H9 (cell line): ENCODE measurements around the gene SLC24A3. TPM values are rescaled to one million over a fixed set of nuclear protein-coding genes. Genes with fewer than 3 reads are reported as not detected.

ENCODE experiments used
- DNase-seq: peaks from one replicate; pipeline ENCODE4 v3.0.0-alpha.2; 2017
- H2AFZ ChIP-seq: one replicate; pipeline ENCODE4 v1.6.1; 2013; ENCODE audit warnings: mild to moderate bottlenecking, low read length, control low read depth, moderate library complexity
- H2AK5ac ChIP-seq: 2 replicates; pipeline ENCODE4 v1.6.1; 2013; ENCODE audit warnings: low read length, control low read depth, mixed read lengths; ENCODE audit not compliant: insufficient read length
- H2BK120ac ChIP-seq: one replicate; pipeline ENCODE4 v1.6.1; 2013; ENCODE audit warnings: low read depth, mild to moderate bottlenecking, low read length, control low read depth, inconsistent platforms; ENCODE audit not compliant: poor library complexity, severe bottlenecking
- H2BK12ac ChIP-seq: 2 replicates; pipeline ENCODE4 v1.6.1; 2013; ENCODE audit warnings: low read length, control low read depth, mixed read lengths, low read depth; ENCODE audit not compliant: insufficient read length
- H2BK15ac ChIP-seq: 2 replicates; pipeline ENCODE4 v1.6.1; 2013; ENCODE audit warnings: low read depth, low read length, control low read depth
- H2BK20ac ChIP-seq: one replicate; pipeline ENCODE4 v1.6.1; 2013; ENCODE audit warnings: low read depth, mild to moderate bottlenecking, low read length, control low read depth, inconsistent platforms; ENCODE audit not compliant: poor library complexity, severe bottlenecking
- H2BK5ac ChIP-seq: 2 replicates; pipeline ENCODE4 v1.6.1; 2013; ENCODE audit warnings: low read length, control low read depth, mixed read lengths; ENCODE audit not compliant: insufficient read length
- H3K14ac ChIP-seq: 2 replicates; pipeline ENCODE4 v1.6.1; 2013; ENCODE audit warnings: low read length, control low read depth; ENCODE audit not compliant: insufficient read depth
- H3K18ac ChIP-seq: 2 replicates; pipeline ENCODE4 v1.6.1; 2013; ENCODE audit warnings: low read depth, mild to moderate bottlenecking, mixed read lengths, low read length, control low read depth; ENCODE audit not compliant: insufficient read length
- H3K23ac ChIP-seq: 2 replicates; pipeline ENCODE4 v1.6.1; 2013; ENCODE audit warnings: low read length, control low read depth, mixed read lengths, low read depth; ENCODE audit not compliant: insufficient read length
- H3K23me2 ChIP-seq: 2 replicates; pipeline ENCODE4 v1.6.1; 2013; ENCODE audit warnings: low read depth, mild to moderate bottlenecking, mixed read lengths, low read length, control low read depth; ENCODE audit not compliant: insufficient read length, poor library complexity, severe bottlenecking
- H3K27ac ChIP-seq: 2 replicates; pipeline ENCODE4 v1.5.1; 2013; ENCODE audit warnings: low read length, control low read depth, mixed read lengths, low read depth; ENCODE audit not compliant: insufficient read length
- H3K27me3 ChIP-seq: 2 replicates; pipeline ENCODE4 v1.6.1; 2013; ENCODE audit warnings: low read length, control low read depth, inconsistent platforms; ENCODE audit not compliant: insufficient read depth
- H3K4ac ChIP-seq: 2 replicates; pipeline ENCODE4 v1.6.1; 2013; ENCODE audit warnings: low read depth, mild to moderate bottlenecking, control low read depth, inconsistent platforms, low read length, moderate library complexity
- H3K4me1 ChIP-seq: 2 replicates; pipeline ENCODE4 v1.6.1; 2013; ENCODE audit warnings: low read length, control low read depth, inconsistent platforms; ENCODE audit not compliant: insufficient read depth
- H3K4me2 ChIP-seq: 2 replicates; pipeline ENCODE4 v1.6.1; 2013; ENCODE audit warnings: low read length, control low read depth, mixed read lengths; ENCODE audit not compliant: insufficient read length, insufficient read depth
- H3K56ac ChIP-seq: 2 replicates; pipeline ENCODE4 v1.6.1; 2013; ENCODE audit warnings: low read depth, mild to moderate bottlenecking, mixed read lengths, low read length, control low read depth; ENCODE audit not compliant: insufficient read length
- H3K79me1 ChIP-seq: 2 replicates; pipeline ENCODE4 v1.6.1; 2013; ENCODE audit warnings: low read depth, mild to moderate bottlenecking, moderate library complexity, low read length, control low read depth, inconsistent platforms; ENCODE audit not compliant: insufficient read depth, poor library complexity, severe bottlenecking
- H3K79me2 ChIP-seq: 2 replicates; pipeline ENCODE4 v1.6.1; 2013; ENCODE audit warnings: low read length, control low read depth, inconsistent platforms; ENCODE audit not compliant: insufficient read depth
- H3K9ac ChIP-seq: 2 replicates; pipeline ENCODE4 v1.6.1; 2013; ENCODE audit warnings: low read length, control low read depth, mixed read lengths; ENCODE audit not compliant: insufficient read length; ENCODE audit errors: extremely low read depth
- H3K9me3 ChIP-seq: one replicate; pipeline ENCODE4 v1.6.1; 2013; ENCODE audit warnings: low read depth, low read length, inconsistent platforms; ENCODE audit not compliant: control insufficient read depth
- H3T11ph ChIP-seq: one replicate; pipeline ENCODE4 v1.6.1; 2013; ENCODE audit warnings: mild to moderate bottlenecking, low read length, control low read depth, inconsistent platforms
- H4K20me1 ChIP-seq: one replicate; pipeline ENCODE4 v1.6.1; 2013; ENCODE audit not compliant: control insufficient read depth, insufficient read length, insufficient read depth
- H4K5ac ChIP-seq: 2 replicates; pipeline ENCODE4 v1.6.1; 2013; ENCODE audit warnings: low read depth, mild to moderate bottlenecking, mixed read lengths, low read length, control low read depth; ENCODE audit not compliant: insufficient read length
- H4K8ac ChIP-seq: replicated peaks from 2 replicates; pipeline ENCODE4 v1.6.1; 2013; ENCODE audit warnings: low read length, control low read depth, mixed read lengths, low read depth; ENCODE audit not compliant: insufficient read length
- H4K91ac ChIP-seq: 2 replicates; pipeline ENCODE4 v1.6.1; 2013; ENCODE audit warnings: low read depth, mild to moderate bottlenecking, moderate library complexity, mixed read lengths, low read length, control low read depth; ENCODE audit not compliant: insufficient read length
- H3K27ac Mint-ChIP-seq, 3 experiments: 2 replicates in 2 of 3; 3 replicates in 1 of 3; pipeline ENCODE4 v1.8.0; 2020 to 2021; ENCODE audit warnings: mixed read lengths in 3 of 3, mild to moderate bottlenecking in 1 of 3, moderate library complexity in 1 of 3
- H3K27me3 Mint-ChIP-seq: 2 replicates; pipeline ENCODE4 v1.8.0; 2021; ENCODE audit warnings: low read depth, mild to moderate bottlenecking, moderate library complexity, mixed read lengths
- H3K36me3 Mint-ChIP-seq, 3 experiments: 2 replicates in 2 of 3; 3 replicates in 1 of 3; pipeline ENCODE4 v1.8.0; 2020 to 2021; ENCODE audit warnings: low read depth in 3 of 3, mixed read lengths in 3 of 3; ENCODE audit not compliant: insufficient read depth in 1 of 3
- H3K4me1 Mint-ChIP-seq, 2 experiments: 2 replicates each; pipeline ENCODE4 v1.8.0; 2020; ENCODE audit warnings: mixed read lengths in 2 of 2
- H3K4me3 Mint-ChIP-seq, 2 experiments: 2 replicates in 1 of 2; 3 replicates in 1 of 2; pipeline ENCODE4 v1.8.0; 2020 to 2021; ENCODE audit warnings: mild to moderate bottlenecking in 2 of 2, mixed read lengths in 2 of 2, moderate library complexity in 1 of 2
- H3K9me3 Mint-ChIP-seq, 2 experiments: 2 replicates in 1 of 2; 3 replicates in 1 of 2; pipeline ENCODE4 v1.8.0; 2020; ENCODE audit warnings: mild to moderate bottlenecking in 2 of 2, mixed read lengths in 2 of 2, moderate library complexity in 1 of 2
- CTCF ChIP-seq: fragments of 200-600 bp; sonication (generic); conservative IDR thresholded peaks from 3 replicates; pipeline ENCODE4 v1.8.0; 2021; ENCODE audit warnings: antibody characterized with exemption, mild to moderate bottlenecking
- WGBS: extraction: QIAGEN DNeasy Blood & Tissue Kit; methylation state at CpG from one replicate; pipeline ENCODE4 v1.1.7; 2013; ENCODE audit warnings: missing lambda C conversion rate, low lambda C conversion rate, mixed read lengths; ENCODE audit not compliant: insufficient read length; ENCODE audit errors: extremely low coverage; 5-methylcytosine and 5-hydroxymethylcytosine counted together
- total RNA-seq: library from RNA; stranded (reverse); gene quantifications from 2 replicates; pipeline ENCODE4 v1.2.1, GENCODE V29; 2021

SLC24A3 gene
- total RNA-seq, 1 experiment from 2014 or later, result 0.83 TPM

- no peak overlapping the region for H2BK5ac ChIP-seq
- H3K14ac ChIP-seq, result no peak overlapping the region
- WGBS, result no CpG with 5 or more reads among the region's 4 CpGs
- H3K27me3 ChIP-seq, result no peaks in the 10 kb centered on the region
- H2AFZ ChIP-seq, result no peak overlapping the region
- H2AK5ac ChIP-seq, result no peak overlapping the region
- H3K4ac ChIP-seq, result no peak overlapping the region
- no peak overlapping the region for H3T11ph ChIP-seq
- H2BK20ac ChIP-seq, result no peak overlapping the region
- Mint-ChIP-seq H3K27ac (no peak overlapping the region), H3K9me3 (0 out of 5 replicates have a peak, but pooled peaks cover 0 to 2% of the 10 kb centered on the region in 2 experiments), H3K4me1 (no peaks in the 10 kb centered on the region), H3K27me3 (no peaks in the 10 kb centered on the region), H3K4me3 (no peak overlapping the region), H3K36me3 (no peaks in the 10 kb centered on the region; a peak in 1 of 7 replicates)
- no peaks in the 10 kb centered on the region for H3K79me2 ChIP-seq
- no peaks in the 10 kb centered on the region for H3K23me2 ChIP-seq
- H3K23ac ChIP-seq, result no peak overlapping the region
- H4K8ac ChIP-seq, result no peak overlapping the region
- H3K4me2 ChIP-seq, result no peak overlapping the region
- no peaks in the 10 kb centered on the region for H4K20me1 ChIP-seq
- H3K9ac ChIP-seq, result no peak overlapping the region
- H3K4me1 ChIP-seq, result no peaks in the 10 kb centered on the region
- no peak for TF ChIP-seq CTCF
- H3K9me3 ChIP-seq, result no peaks in the 10 kb centered on the region
- no peak overlapping the region for H3K27ac ChIP-seq
- H2BK12ac ChIP-seq, result no peak overlapping the region
- H4K91ac ChIP-seq, result no peak overlapping the region
- H3K56ac ChIP-seq, result no peak overlapping the region
- H2BK15ac ChIP-seq, result no peak overlapping the region
- no peak overlapping the region for H2BK120ac ChIP-seq
- H4K5ac ChIP-seq, result no peak overlapping the region
- no peak overlapping the region for H3K18ac ChIP-seq
- DNase-seq, result no peak
- H3K79me1 ChIP-seq, result no peaks in the 10 kb centered on the region
Observed at GRCh38 chr20:19642860-19643259, 430.4 kb downstream of the SLC24A3 start.
